BLaER1 (cell line): ENCODE measurements around the gene AMPH.

Experiments
- H3K27ac ChIP-seq: shearing (Covaris generic); formaldehyde crosslinking; 2 replicates; pipeline ENCODE4 v1.8.1; 2022
- H3K27me3 ChIP-seq: shearing (Covaris generic); formaldehyde crosslinking; 2 replicates; pipeline ENCODE4 v1.8.1; 2022
- H3K36me3 ChIP-seq: shearing (Covaris generic); formaldehyde crosslinking; 2 replicates; pipeline ENCODE4 v1.8.1; 2022
- H3K4me1 ChIP-seq: shearing (Covaris generic); formaldehyde crosslinking; 2 replicates; pipeline ENCODE4 v1.8.1; 2022
- H3K4me2 ChIP-seq: shearing (Covaris generic); formaldehyde crosslinking; 2 replicates; pipeline ENCODE4 v1.8.1; 2022
- H3K4me3 ChIP-seq: shearing (Covaris generic); formaldehyde crosslinking; 2 replicates; pipeline ENCODE4 v1.8.1; 2022
- H3K9ac ChIP-seq: shearing (Covaris generic); formaldehyde crosslinking; 2 replicates; pipeline ENCODE4 v1.8.1; 2022
- H3K9me3 ChIP-seq: shearing (Covaris generic); formaldehyde crosslinking; 2 replicates; pipeline ENCODE4 v1.8.1; 2022
- H4K20me1 ChIP-seq: shearing (Covaris generic); formaldehyde crosslinking; 2 replicates; pipeline ENCODE4 v1.8.1; 2022
- Cebpa-rat ChIP-seq: shearing (Covaris generic); IDR thresholded peaks from 2 replicates; pipeline ENCODE4 v1.8.1; 2022

The AMPH gene

DNA sequence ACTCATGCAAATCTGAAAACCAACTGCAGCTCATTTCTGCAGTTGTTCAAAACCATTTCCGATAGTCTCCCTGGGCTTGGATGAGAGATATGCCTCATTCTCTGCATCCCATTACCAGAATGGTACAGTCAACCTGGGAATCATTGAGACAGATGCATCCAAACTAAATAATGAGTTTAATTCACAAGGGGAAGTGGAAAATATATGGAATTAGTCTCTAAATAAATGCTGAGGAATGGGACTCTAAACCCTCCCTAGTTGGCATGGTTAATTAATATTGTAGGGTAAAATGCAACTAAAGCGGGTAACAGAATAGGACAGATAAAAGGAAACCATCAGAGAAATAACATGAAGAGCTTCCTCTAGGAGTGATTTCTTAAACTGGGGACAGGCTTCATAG, 118.9 kb downstream of the AMPH start:
- no peaks in the 10 kb centered on the region for H3K27me3 ChIP-seq
- peaks cover 15% of the 10 kb centered on the region for H3K9me3 ChIP-seq
- no peak overlapping the region for H3K4me3 ChIP-seq
- H3K9ac ChIP-seq: no peak overlapping the region
- H4K20me1 ChIP-seq: no peaks in the 10 kb centered on the region
- H3K4me2 ChIP-seq: no peak overlapping the region
- no peak for TF ChIP-seq Cebpa-rat
- H3K36me3 ChIP-seq: no peaks in the 10 kb centered on the region
- no peaks in the 10 kb centered on the region for H3K4me1 ChIP-seq
- no peak overlapping the region for H3K27ac ChIP-seq

DNA sequence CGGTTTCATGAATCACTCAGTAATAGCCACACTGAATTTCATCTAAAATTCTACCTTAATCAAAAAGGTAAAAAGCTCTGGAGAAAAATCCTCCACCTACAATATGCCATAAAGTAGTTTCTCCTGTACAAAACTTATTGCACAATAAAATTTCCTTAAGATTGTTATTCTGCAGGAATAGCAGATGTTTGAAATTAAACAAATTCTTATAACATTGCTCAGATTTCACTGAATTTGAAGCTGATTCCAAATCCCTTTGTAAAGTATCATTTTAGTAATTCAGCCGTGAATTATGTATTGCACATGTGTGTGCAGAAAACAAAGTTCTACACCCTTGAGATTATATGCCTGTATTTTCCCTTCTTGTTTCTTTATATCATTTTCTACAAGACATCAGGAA, 123.8 kb downstream of the AMPH start:
- TF ChIP-seq Cebpa-rat: no peak; the same call in 1 of the 2 replicates
- H3K9ac ChIP-seq: no peak overlapping the region
- no peaks in the 10 kb centered on the region for H3K36me3 ChIP-seq
- H3K27ac ChIP-seq: no peak overlapping the region
- no peak overlapping the region for H3K4me3 ChIP-seq
- no peaks in the 10 kb centered on the region for H3K4me1 ChIP-seq
- H3K9me3 ChIP-seq: no peaks in the 10 kb centered on the region
- no peaks in the 10 kb centered on the region for H4K20me1 ChIP-seq
- H3K4me2 ChIP-seq: no peak overlapping the region
- H3K27me3 ChIP-seq: no peaks in the 10 kb centered on the region

DNA sequence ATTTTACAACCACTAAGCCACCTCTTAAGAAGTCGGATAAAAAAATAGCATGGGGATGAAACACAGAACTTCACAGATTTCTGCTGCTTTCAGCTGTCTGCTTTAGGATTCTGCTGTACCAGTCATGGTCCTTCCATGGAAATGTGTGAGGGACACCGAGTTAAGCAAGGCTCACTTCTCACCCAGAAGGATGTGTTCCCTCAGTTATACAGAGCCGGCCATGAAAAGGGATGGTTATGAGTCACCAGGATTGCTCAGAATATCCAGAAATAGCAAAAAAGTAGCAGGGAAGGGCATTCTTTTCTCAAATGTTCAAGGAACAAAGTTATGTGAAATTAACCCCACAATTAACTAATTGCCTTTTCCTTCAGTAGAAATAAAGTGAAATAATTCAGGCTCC, 124.4 kb downstream of the AMPH start:
- no peak for TF ChIP-seq Cebpa-rat
- Histone ChIP-seq H3K27me3 (no peaks in the 10 kb centered on the region), H4K20me1 (no peaks in the 10 kb centered on the region), H3K4me3 (no peak overlapping the region), H3K4me1 (no peaks in the 10 kb centered on the region), H3K9me3 (no peaks in the 10 kb centered on the region), H3K9ac (no peak overlapping the region), H3K4me2 (no peak overlapping the region), H3K36me3 (no peaks in the 10 kb centered on the region), H3K27ac (no peak overlapping the region)

DNA sequence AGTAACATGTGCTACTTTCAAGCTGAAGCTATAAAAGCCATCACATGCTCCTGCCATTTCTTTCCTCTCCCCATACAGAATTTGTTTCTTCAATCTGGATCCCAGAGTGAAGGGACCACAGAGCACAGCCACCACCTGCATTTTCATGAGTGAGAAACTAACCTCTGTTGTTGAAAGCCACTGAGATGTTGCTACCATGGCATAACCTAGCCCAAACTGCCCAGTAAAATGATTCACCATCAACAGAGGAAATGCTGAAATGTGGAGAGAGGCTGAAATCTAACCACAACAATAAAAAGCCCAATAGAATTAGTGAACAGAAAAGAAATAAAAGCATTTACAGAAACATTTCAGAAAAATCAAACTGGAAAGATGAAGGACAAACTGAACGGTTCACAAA, 125.2 kb downstream of the AMPH start:
- H3K27me3 ChIP-seq: no peaks in the 10 kb centered on the region
- no peak for TF ChIP-seq Cebpa-rat
- H3K4me2 ChIP-seq: no peak overlapping the region
- no peaks in the 10 kb centered on the region for H4K20me1 ChIP-seq
- no peak overlapping the region for H3K9ac ChIP-seq
- no peak overlapping the region for H3K4me3 ChIP-seq
- no peaks in the 10 kb centered on the region for H3K4me1 ChIP-seq
- H3K9me3 ChIP-seq: no peaks in the 10 kb centered on the region
- H3K36me3 ChIP-seq: no peaks in the 10 kb centered on the region
- H3K27ac ChIP-seq: no peak overlapping the region

DNA sequence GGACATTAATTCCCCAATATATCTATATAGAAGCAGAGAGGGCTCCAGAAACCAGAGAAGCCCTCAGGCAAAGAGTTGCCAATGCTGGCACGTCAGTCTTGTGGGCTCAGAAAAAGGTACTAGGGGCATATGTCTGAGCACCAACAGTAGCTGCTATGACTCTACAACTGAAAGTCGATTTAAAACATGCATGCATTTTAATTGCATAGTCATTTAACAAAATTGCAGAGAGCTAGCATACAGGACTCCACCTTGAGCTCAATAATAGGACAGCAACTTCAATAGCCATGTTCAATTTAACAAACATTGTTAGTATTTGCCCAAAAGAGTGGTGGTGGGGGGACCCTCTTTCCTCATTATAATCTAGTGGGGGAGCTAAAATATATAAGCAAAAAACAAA, 126.5 kb downstream of the AMPH start:
- Histone ChIP-seq H3K4me2 (no peak overlapping the region), H3K4me3 (no peak overlapping the region), H4K20me1 (no peaks in the 10 kb centered on the region), H3K27ac (no peak overlapping the region), H3K9me3 (no peaks in the 10 kb centered on the region), H3K27me3 (no peaks in the 10 kb centered on the region), H3K4me1 (no peaks in the 10 kb centered on the region), H3K9ac (no peak overlapping the region), H3K36me3 (no peaks in the 10 kb centered on the region)
- TF ChIP-seq Cebpa-rat: no peak

DNA sequence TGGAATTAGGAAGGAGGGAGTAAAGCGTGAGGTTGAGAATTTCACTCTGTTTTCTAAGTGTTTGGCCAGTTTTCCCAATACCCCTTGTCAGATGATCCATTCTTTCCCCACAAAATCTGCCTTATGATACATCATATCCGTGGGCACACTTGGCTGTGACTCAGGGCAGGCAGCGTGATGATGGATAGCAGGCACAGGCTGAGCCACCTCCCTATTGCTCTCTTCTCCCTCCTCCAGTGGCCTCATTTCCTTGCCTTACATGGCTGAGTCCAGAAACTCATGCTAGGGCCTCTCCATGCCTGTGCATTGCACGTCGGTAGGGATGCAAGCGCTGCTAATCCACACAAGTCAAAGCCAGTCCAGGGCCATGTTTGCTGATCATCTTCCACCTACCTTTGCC, 128.3 kb downstream of the AMPH start:
- Histone ChIP-seq H3K9ac (no peak overlapping the region), H3K27ac (no peak overlapping the region), H4K20me1 (no peaks in the 10 kb centered on the region), H3K9me3 (no peaks in the 10 kb centered on the region), H3K36me3 (no peaks in the 10 kb centered on the region), H3K4me3 (no peak overlapping the region), H3K4me1 (no peaks in the 10 kb centered on the region), H3K4me2 (no peak overlapping the region), H3K27me3 (no peaks in the 10 kb centered on the region)
- no peak for TF ChIP-seq Cebpa-rat

DNA sequence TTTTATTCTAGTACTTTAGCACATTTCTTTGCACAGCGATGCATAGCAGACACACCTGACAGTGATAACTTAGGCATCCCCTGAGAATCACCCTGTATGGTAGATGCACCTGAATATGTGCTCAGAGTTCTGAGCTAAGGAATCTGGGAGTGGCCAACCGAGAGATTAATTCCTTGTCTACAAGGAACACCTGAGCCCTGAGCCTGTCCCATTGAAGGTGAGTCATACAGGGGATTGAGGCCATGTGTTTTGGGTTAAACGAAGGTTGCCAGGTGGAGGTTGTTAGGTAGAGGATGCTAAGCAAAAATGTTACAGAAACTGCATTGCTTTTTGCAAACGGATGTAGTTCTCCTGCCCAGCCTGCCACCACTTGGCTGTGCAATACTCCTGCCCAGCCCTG, 128.9 kb downstream of the AMPH start:
- no peak overlapping the region for H3K27ac ChIP-seq
- H3K36me3 ChIP-seq: no peaks in the 10 kb centered on the region
- H3K27me3 ChIP-seq: no peaks in the 10 kb centered on the region
- H3K4me3 ChIP-seq: no peak overlapping the region
- no peaks in the 10 kb centered on the region for H3K9me3 ChIP-seq
- no peaks in the 10 kb centered on the region for H3K4me1 ChIP-seq
- TF ChIP-seq Cebpa-rat: no peak
- no peak overlapping the region for H3K4me2 ChIP-seq
- H4K20me1 ChIP-seq: no peaks in the 10 kb centered on the region
- H3K9ac ChIP-seq: no peak overlapping the region

DNA sequence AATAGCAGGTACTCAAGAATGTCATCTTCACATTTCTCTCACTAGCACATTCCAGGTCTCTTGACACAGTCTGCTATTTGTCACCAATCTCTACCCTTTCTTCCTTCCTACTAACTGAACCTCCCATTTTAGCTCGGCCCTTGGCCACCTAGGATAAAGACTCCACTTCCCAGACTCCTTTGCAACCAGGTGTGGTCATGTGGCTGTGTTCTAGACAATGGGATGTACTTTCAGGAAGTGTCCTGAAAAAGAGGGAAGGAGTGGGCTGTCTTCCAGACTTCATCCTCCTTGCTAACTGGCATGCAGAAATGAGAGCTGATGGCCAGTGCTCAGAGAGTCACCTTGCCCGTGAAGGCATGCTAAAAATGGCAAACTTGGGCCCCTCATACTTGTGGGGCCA, 139.2 kb downstream of the AMPH start:
- no peak for TF ChIP-seq Cebpa-rat

DNA sequence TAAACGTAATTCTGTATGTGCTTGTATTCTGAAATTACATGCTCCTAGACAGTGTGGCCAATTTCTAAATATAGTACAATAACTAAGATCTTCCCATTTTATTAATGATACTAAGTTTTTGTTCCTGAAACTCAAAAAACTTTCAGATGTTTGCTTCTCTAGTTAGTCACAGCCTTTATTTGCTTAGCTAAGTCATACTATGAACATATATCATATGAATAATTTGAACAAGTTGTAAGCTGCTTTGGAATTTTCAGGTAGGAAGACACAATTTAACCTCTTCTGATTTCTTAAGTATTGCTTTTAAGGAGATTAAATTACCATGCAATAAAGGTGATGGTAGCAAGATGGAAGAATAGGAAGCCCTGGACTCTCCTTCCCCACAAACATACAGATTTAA, 148.7 kb downstream of the AMPH start:
- no peak for TF ChIP-seq Cebpa-rat
- H3K27me3 ChIP-seq: no peaks in the 10 kb centered on the region
- H3K4me3 ChIP-seq: no peak overlapping the region
- no peaks in the 10 kb centered on the region for H3K36me3 ChIP-seq
- no peaks in the 10 kb centered on the region for H4K20me1 ChIP-seq
- H3K9ac ChIP-seq: no peak overlapping the region
- H3K27ac ChIP-seq: no peak overlapping the region
- H3K4me2 ChIP-seq: no peak overlapping the region
- 0 out of 2 replicates have a peak, but pooled peaks cover 4% of the 10 kb centered on the region for H3K9me3 ChIP-seq
- H3K4me1 ChIP-seq: no peaks in the 10 kb centered on the region

More for the DNA sequence above, 139.2 kb downstream of the AMPH start:
- H3K9me3 ChIP-seq: no peaks in the 10 kb centered on the region
- H3K36me3 ChIP-seq: no peaks in the 10 kb centered on the region
- H3K4me2 ChIP-seq: no peak overlapping the region
- H3K27ac ChIP-seq: no peak overlapping the region
- no peaks in the 10 kb centered on the region for H3K4me1 ChIP-seq
- H3K27me3 ChIP-seq: no peaks in the 10 kb centered on the region
- H4K20me1 ChIP-seq: no peaks in the 10 kb centered on the region
- H3K9ac ChIP-seq: no peak overlapping the region
- H3K4me3 ChIP-seq: no peak overlapping the region

DNA sequence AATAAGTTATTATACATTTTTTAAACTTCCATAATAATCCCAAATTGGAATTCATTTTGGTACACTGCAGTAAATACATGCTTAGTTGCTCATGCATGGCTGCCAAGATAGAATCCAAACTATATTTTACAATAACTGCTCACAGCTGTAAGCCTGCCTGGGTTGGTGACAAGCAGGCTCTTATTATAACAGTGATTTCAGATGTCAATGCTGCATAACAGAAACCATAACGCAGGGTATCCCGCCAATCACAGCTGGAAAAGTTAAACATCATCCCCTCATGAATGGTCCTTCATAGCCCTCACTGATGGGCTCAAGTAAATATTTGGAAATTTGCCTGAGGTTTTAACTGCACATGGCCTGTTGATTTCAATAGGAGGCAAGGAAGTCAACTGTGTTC, 149.8 kb downstream of the AMPH start:
- no peaks in the 10 kb centered on the region for H3K27me3 ChIP-seq
- no peak overlapping the region for H3K27ac ChIP-seq
- H3K4me1 ChIP-seq: no peaks in the 10 kb centered on the region
- TF ChIP-seq Cebpa-rat: no peak
- no peak overlapping the region for H3K9ac ChIP-seq
- no peak overlapping the region for H3K4me2 ChIP-seq
- H4K20me1 ChIP-seq: no peaks in the 10 kb centered on the region
- no peak overlapping the region for H3K4me3 ChIP-seq
- H3K9me3 ChIP-seq: 0 out of 2 replicates have a peak, but pooled peaks cover 4% of the 10 kb centered on the region
- H3K36me3 ChIP-seq: no peaks in the 10 kb centered on the region

DNA sequence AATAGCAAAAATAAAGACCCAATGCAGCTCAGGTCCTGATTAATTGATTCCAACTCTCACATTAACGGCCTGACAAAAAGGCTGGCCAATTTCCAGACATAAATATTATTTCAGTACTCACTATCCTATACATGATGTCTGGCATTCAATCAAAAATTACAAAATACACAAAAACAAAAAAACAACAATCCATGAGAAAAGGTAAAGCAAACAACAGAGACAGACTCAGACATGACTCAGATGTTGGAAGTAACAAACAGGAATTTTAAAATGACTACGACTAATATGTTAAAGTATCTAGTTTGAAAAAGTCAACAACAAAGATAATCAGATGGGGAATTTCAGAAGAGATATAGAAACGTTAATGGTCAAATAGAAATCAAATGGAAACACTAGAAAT, 152.8 kb downstream of the AMPH start:
- TF ChIP-seq Cebpa-rat: no peak

More for the DNA sequence above, 152.8 kb downstream of the AMPH start:
- no peaks in the 10 kb centered on the region for H3K4me1 ChIP-seq
- no peaks in the 10 kb centered on the region for H4K20me1 ChIP-seq
- no peak overlapping the region for H3K9ac ChIP-seq
- H3K36me3 ChIP-seq: no peaks in the 10 kb centered on the region
- H3K9me3 ChIP-seq: 0 out of 2 replicates have a peak, but pooled peaks cover 4% of the 10 kb centered on the region
- no peaks in the 10 kb centered on the region for H3K27me3 ChIP-seq
- H3K27ac ChIP-seq: no peak overlapping the region
- H3K4me3 ChIP-seq: no peak overlapping the region
- H3K4me2 ChIP-seq: no peak overlapping the region
